A673 (cell line): Measurements from ENCODE around the gene STOML1. TPM values are rescaled to one million over a fixed set of nuclear protein-coding genes. Genes with fewer than 3 reads are reported as not detected.
"Not testable (repeated sequence)": the region's sequence is repeated elsewhere in the genome, so short reads cannot be mapped to it uniquely, and the experiment has no call there.

ENCODE experiments used
- BruUV-seq: library from RNA; stranded (reverse); fragments of 400-500 nt; replicated peaks from 2 replicates; lab custom pipeline; 2021; lab: Mats Ljungman, UMichigan
- CTCF ChIA-PET: fragments of 300-600 bp; sonication (Branson Sonifier 250); formaldehyde crosslinking; loops from one replicate; lab custom pipeline; 2022; ENCODE audit warnings: antibody characterized with exemption; lab: Charles Lee
- POLR2A ChIA-PET: fragments of 300-600 bp; sonication (Branson Sonifier 250); formaldehyde crosslinking; loops from one replicate; lab custom pipeline; 2022; ENCODE audit warnings: antibody characterized with exemption; ENCODE audit not compliant: low non-redundant PET; lab: Charles Lee
- DNase-seq: peaks from one replicate; pipeline ENCODE4 v3.0.0-alpha.2; 2015; ENCODE audit warnings: low spot score
- H3K27ac ChIP-seq: fragments of 200-600 bp; sonication (generic); 2 replicates; pipeline ENCODE4 v1.5.1; 2016; ENCODE audit warnings: mixed run types, low read depth, mild to moderate bottlenecking, mixed read lengths, antibody characterized with exemption, low read length; ENCODE audit not compliant: poor library complexity, severe bottlenecking
- H3K27me3 ChIP-seq: fragments of 200-600 bp; sonication (generic); replicated peaks from 2 replicates; pipeline ENCODE4 v1.6.1; 2017; ENCODE audit warnings: mixed run types, low read depth, mild to moderate bottlenecking, mixed read lengths, antibody characterized with exemption, low read length; ENCODE audit not compliant: insufficient read depth, poor library complexity
- H3K36me3 ChIP-seq: fragments of 200-600 bp; sonication (generic); 2 replicates; pipeline ENCODE4 v1.6.1; 2016; ENCODE audit warnings: mixed run types, mild to moderate bottlenecking, mixed read lengths, antibody characterized with exemption, low read length; ENCODE audit not compliant: insufficient read depth, poor library complexity, severe bottlenecking
- H3K4me1 ChIP-seq: fragments of 200-600 bp; sonication (generic); 2 replicates; pipeline ENCODE4 v1.6.1; 2017; ENCODE audit warnings: mixed run types, mild to moderate bottlenecking, mixed read lengths, antibody characterized with exemption, low read length; ENCODE audit not compliant: insufficient read depth, poor library complexity, severe bottlenecking
- H3K4me3 ChIP-seq: fragments of 200-600 bp; sonication (generic); 2 replicates; pipeline ENCODE4 v1.5.1; 2016; ENCODE audit warnings: low read depth, mixed run types, mild to moderate bottlenecking, mixed read lengths, low read length; ENCODE audit not compliant: poor library complexity, severe bottlenecking
- H3K9me3 ChIP-seq: fragments of 200-600 bp; sonication (generic); 2 replicates; pipeline ENCODE4 v1.6.1; 2016; ENCODE audit warnings: mixed run types, low read depth, mild to moderate bottlenecking, mixed read lengths, antibody characterized with exemption, low read length; ENCODE audit not compliant: poor library complexity, severe bottlenecking
- CTCF ChIP-seq: fragments of 300-800, 200-600 bp; sonication (generic); conservative IDR thresholded peaks from 2 replicates; pipeline ENCODE4 v1.5.1; 2017; ENCODE audit warnings: low read depth, mild to moderate bottlenecking, antibody characterized with exemption, low read length, moderate library complexity, mixed read lengths
- EZH2 ChIP-seq: fragments of 200-600 bp; sonication (generic); IDR thresholded peaks from 2 replicates; pipeline ENCODE4 v1.6.1; 2017; ENCODE audit warnings: borderline replicate concordance, low read depth, mild to moderate bottlenecking, mixed read lengths, antibody characterized with exemption, low read length; ENCODE audit not compliant: poor library complexity, severe bottlenecking
- intact Hi-C: fragments of 100-400 bp; cut with micrococcal nuclease; formaldehyde crosslinking; loops from one replicate; pipeline ENCODE4 v1.10.0; 2022; ENCODE audit not compliant: unreplicated experiment
- total RNA-seq: library from RNA; stranded (reverse); gene quantifications from 2 replicates; pipeline ENCODE4 v1.2.3, GENCODE V29; 2021

The STOML1 gene
- total RNA-seq, 1 experiment from 2014 or later, result 7.3 TPM

DNA sequence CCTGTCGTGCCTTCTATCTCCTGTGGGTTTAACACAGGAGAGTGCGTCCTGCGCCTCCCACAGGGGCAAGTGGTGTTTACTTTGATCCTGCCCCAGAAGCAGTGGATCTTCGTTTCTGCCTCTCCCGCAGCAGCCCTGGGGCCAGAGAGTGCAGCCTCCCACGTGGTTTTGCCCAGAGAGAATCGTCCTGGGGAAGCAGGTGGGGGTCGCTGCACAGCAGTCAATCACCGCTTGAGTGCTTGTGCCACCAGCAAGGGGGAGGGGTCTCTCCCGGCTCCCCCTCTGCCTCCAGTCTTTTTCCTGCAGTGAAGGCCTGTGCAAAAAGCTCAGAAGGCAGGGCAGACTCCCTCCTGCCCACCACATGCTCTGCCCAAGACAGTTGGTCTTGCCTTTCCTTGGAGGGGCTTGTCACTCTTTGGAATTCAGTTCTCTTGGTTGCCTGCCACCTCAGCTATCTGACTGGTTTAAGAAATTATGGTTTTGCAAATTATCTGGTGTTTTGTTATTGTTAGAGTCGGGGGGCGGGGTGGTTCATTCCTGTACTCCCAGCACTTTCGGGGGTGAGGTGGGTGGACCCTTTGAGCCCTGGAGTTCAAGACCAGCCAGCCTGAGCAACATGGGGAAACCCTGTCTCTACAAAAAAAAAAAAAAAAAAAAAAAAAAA lies 26.9 kb downstream of the STOML1 start:
- Histone ChIP-seq H3K4me1 (peaks cover 16% of the 10 kb centered on the region), H3K4me3 (no peak overlapping the region), H3K36me3 (no peaks in the 10 kb centered on the region), H3K27ac (no peak overlapping the region), H3K9me3 (no peaks in the 10 kb centered on the region), H3K27me3 (no peaks in the 10 kb centered on the region)
- DNase-seq, result no peak
- no TSS peak for BruUV-seq
- TF ChIP-seq EZH2, result no peak
- TF ChIP-seq CTCF, result peak; percentile 33; the same call in 1 of the 2 replicates
- POLR2A ChIA-PET, result interaction anchor here (0.7 kb wide), 1 partner anchor 31 kb away, joined by 8 read pairs; no protein-coding TSS in a partner anchor
- intact Hi-C loops, result no loop called here
- CTCF ChIA-PET, result interaction anchor here (0.6 to 3.3 kb wide), 4 partner anchors 14 to 72 kb away, joined by 3 to 22 read pairs (median 4); partner anchors contain the start of gene PML

DNA sequence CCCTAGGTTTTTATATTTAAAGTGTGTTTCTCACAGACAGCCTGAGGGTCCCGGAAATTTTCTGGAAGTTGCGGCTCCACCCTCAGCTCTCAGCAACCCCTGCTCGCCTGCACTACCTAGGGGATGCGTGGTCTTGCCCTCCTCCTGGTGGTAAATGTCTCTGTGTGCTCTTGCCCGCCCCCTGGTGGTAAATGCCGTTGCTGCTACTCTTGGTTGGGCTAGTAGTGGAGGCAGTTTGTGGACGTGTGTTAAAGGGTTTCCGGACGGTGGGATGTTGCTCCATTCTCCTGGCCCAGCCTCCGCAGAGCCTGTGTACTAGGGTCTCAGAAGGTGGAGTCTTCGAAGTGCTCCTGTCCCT lies 27.4 kb downstream of the STOML1 start:
- CTCF ChIA-PET, result interaction anchor here (0.5 to 3.3 kb wide), 7 partner anchors 8 to 88 kb away, joined by 3 to 22 read pairs (median 4); partner anchors contain the start of gene PML
- POLR2A ChIA-PET, result interaction anchor here (0.7 kb wide), 1 partner anchor 30 kb away, joined by 8 read pairs; no protein-coding TSS in a partner anchor
- Histone ChIP-seq H3K9me3 (no peaks in the 10 kb centered on the region), H3K4me1 (peaks cover 16% of the 10 kb centered on the region), H3K4me3 (no peak overlapping the region), H3K36me3 (no peaks in the 10 kb centered on the region), H3K27ac (no peak overlapping the region), H3K27me3 (no peaks in the 10 kb centered on the region)
- intact Hi-C loops, result loop anchor here (1.0 kb wide), 1 partner anchor 67 kb away; no protein-coding TSS in a partner anchor
- TF ChIP-seq EZH2, result no peak
- peak; percentile 97 for TF ChIP-seq CTCF
- BruUV-seq, result no TSS peak
- DNase-seq, result peak; percentile 87

DNA sequence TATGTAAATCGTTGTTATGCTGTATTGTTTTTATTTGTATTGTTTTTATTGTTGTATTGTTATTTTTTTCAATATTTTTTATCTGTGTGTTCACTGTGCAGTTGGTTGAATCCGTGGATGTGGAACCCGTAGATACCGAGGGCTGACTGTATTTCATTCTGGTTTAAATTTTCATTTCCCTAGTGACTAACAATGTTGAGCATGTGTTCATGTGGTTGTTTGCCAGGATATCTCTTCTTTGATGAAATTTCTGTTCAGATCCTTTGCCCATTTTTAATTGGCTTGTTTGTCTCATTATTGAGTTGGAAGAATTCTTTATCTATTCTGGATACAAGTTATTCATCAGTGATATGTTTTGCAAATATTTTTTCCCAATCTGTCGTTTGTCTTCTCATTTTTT lies 29.7 kb downstream of the STOML1 start:
- CTCF ChIA-PET, result no interaction called here
- intact Hi-C loops, result no loop called here
- peaks cover 16% of the 10 kb centered on the region for H3K4me1 ChIP-seq
- no peaks in the 10 kb centered on the region for H3K27me3 ChIP-seq
- no peak overlapping the region for H3K27ac ChIP-seq
- TF ChIP-seq EZH2, result no peak
- no peak for TF ChIP-seq CTCF
- BruUV-seq, result no TSS peak
- H3K36me3 ChIP-seq, result no peaks in the 10 kb centered on the region
- no peaks in the 10 kb centered on the region for H3K9me3 ChIP-seq
- POLR2A ChIA-PET, result no interaction called here
- no peak overlapping the region for H3K4me3 ChIP-seq
- DNase-seq, result no peak

GRCh38 chr15:73960472-73961070 lies 31.5 kb downstream of the STOML1 start:
- H3K4me3 ChIP-seq, DNase-seq, H3K27me3 ChIP-seq, POLR2A ChIA-PET, intact Hi-C loops, H3K9me3 ChIP-seq, H3K4me1 ChIP-seq, BruUV-seq, CTCF ChIA-PET, H3K36me3 ChIP-seq, H3K27ac ChIP-seq: not testable (repeated sequence)
